ENCODE results near the gene LGALSL.

Gene LGALSL

GRCh38 chr2:64460330-64460729 is 6.4 kb downstream of the LGALSL start:
- peaks cover 47% of the 10 kb centered on the region for H3K36me3 ChIP-seq (ENCODE audit: control insufficient read depth, insufficient read depth, low read length)
- H3K9ac ChIP-seq (ENCODE audit: low read depth, low read length) = no peak overlapping the region
- no peaks in the 10 kb centered on the region for H3K9me3 ChIP-seq (ENCODE audit: control insufficient read depth, insufficient read depth, low read length)
- no peaks in the 10 kb centered on the region for H3K4me1 ChIP-seq (ENCODE audit: control insufficient read depth, insufficient read depth, low read length)
- no peak overlapping the region for H3K4me3 ChIP-seq (ENCODE audit: low read depth, low read length)
- H3K27me3 ChIP-seq (ENCODE audit: control insufficient read depth, insufficient read depth, low read length) = no peaks in the 10 kb centered on the region
- no peak overlapping the region for H3K27ac ChIP-seq (ENCODE audit: low read depth, low read length)

GRCh38 chr2:64461271-64462058 is 7.5 kb downstream of the LGALSL start:
- Histone ChIP-seq H3K9ac (ENCODE audit: low read depth, low read length) (no peak overlapping the region), H3K4me1 (ENCODE audit: control insufficient read depth, insufficient read depth, low read length) (no peaks in the 10 kb centered on the region), H3K27ac (ENCODE audit: low read depth, low read length) (no peak overlapping the region), H3K9me3 (ENCODE audit: control insufficient read depth, insufficient read depth, low read length) (no peaks in the 10 kb centered on the region), H3K36me3 (ENCODE audit: control insufficient read depth, insufficient read depth, low read length) (peaks cover 41% of the 10 kb centered on the region), H3K4me3 (ENCODE audit: low read depth, low read length) (no peak overlapping the region), H3K27me3 (ENCODE audit: control insufficient read depth, insufficient read depth, low read length) (no peaks in the 10 kb centered on the region)

- H3K27me3 ChIP-seq (ENCODE audit: control insufficient read depth, insufficient read depth, low read length) = no peaks in the 10 kb centered on the region
- H3K36me3 ChIP-seq (ENCODE audit: control insufficient read depth, insufficient read depth, low read length) = peaks cover 34% of the 10 kb centered on the region
- no peak overlapping the region for H3K9ac ChIP-seq (ENCODE audit: low read depth, low read length)
- H3K4me1 ChIP-seq (ENCODE audit: control insufficient read depth, insufficient read depth, low read length) = no peaks in the 10 kb centered on the region
- no peak overlapping the region for H3K4me3 ChIP-seq (ENCODE audit: low read depth, low read length)
- no peak overlapping the region for H3K27ac ChIP-seq (ENCODE audit: low read depth, low read length)
- H3K9me3 ChIP-seq (ENCODE audit: control insufficient read depth, insufficient read depth, low read length) = no peaks in the 10 kb centered on the region
Measured at GRCh38 chr2:64462171-64462570, 8.2 kb downstream of the LGALSL start.

GRCh38 chr2:64462940-64463700 is 9.2 kb downstream of the LGALSL start:
- Histone ChIP-seq H3K4me3 (ENCODE audit: low read depth, low read length) (no peak overlapping the region), H3K9ac (ENCODE audit: low read depth, low read length) (no peak overlapping the region), H3K27ac (ENCODE audit: low read depth, low read length) (no peak overlapping the region), H3K9me3 (ENCODE audit: control insufficient read depth, insufficient read depth, low read length) (no peaks in the 10 kb centered on the region), H3K4me1 (ENCODE audit: control insufficient read depth, insufficient read depth, low read length) (no peaks in the 10 kb centered on the region), H3K36me3 (ENCODE audit: control insufficient read depth, insufficient read depth, low read length) (peaks cover 25% of the 10 kb centered on the region), H3K27me3 (ENCODE audit: control insufficient read depth, insufficient read depth, low read length) (no peaks in the 10 kb centered on the region)

- peaks cover 18% of the 10 kb centered on the region for H3K36me3 ChIP-seq (ENCODE audit: control insufficient read depth, insufficient read depth, low read length)
- no peaks in the 10 kb centered on the region for H3K27me3 ChIP-seq (ENCODE audit: control insufficient read depth, insufficient read depth, low read length)
- H3K9ac ChIP-seq (ENCODE audit: low read depth, low read length) = no peak overlapping the region
- H3K27ac ChIP-seq (ENCODE audit: low read depth, low read length) = no peak overlapping the region
- H3K4me1 ChIP-seq (ENCODE audit: control insufficient read depth, insufficient read depth, low read length) = no peaks in the 10 kb centered on the region
- H3K4me3 ChIP-seq (ENCODE audit: low read depth, low read length) = no peak overlapping the region
- no peaks in the 10 kb centered on the region for H3K9me3 ChIP-seq (ENCODE audit: control insufficient read depth, insufficient read depth, low read length)
Measured at GRCh38 chr2:64463781-64464180, 9.8 kb downstream of the LGALSL start.

- Histone ChIP-seq H3K4me1 (ENCODE audit: control insufficient read depth, insufficient read depth, low read length) (peaks cover 12% of the 10 kb centered on the region; the same call in 1 of the 2 replicates), H3K27me3 (ENCODE audit: control insufficient read depth, insufficient read depth, low read length) (no peaks in the 10 kb centered on the region), H3K9ac (ENCODE audit: low read depth, low read length) (no peak overlapping the region), H3K9me3 (ENCODE audit: control insufficient read depth, insufficient read depth, low read length) (no peaks in the 10 kb centered on the region), H3K36me3 (ENCODE audit: control insufficient read depth, insufficient read depth, low read length) (no peaks in the 10 kb centered on the region), H3K4me3 (ENCODE audit: low read depth, low read length) (no peak overlapping the region), H3K27ac (ENCODE audit: low read depth, low read length) (no peak overlapping the region)
Measured at GRCh38 chr2:64466478-64467085, 12.6 kb downstream of the LGALSL start.

GRCh38 chr2:64467096-64467843 is 13.3 kb downstream of the LGALSL start:
- Histone ChIP-seq H3K27me3 (ENCODE audit: control insufficient read depth, insufficient read depth, low read length) (no peaks in the 10 kb centered on the region), H3K9me3 (ENCODE audit: control insufficient read depth, insufficient read depth, low read length) (no peaks in the 10 kb centered on the region), H3K27ac (ENCODE audit: low read depth, low read length) (no peak overlapping the region), H3K9ac (ENCODE audit: low read depth, low read length) (no peak overlapping the region), H3K4me1 (ENCODE audit: control insufficient read depth, insufficient read depth, low read length) (peaks cover 12% of the 10 kb centered on the region; the same call in 1 of the 2 replicates), H3K4me3 (ENCODE audit: low read depth, low read length) (no peak overlapping the region), H3K36me3 (ENCODE audit: control insufficient read depth, insufficient read depth, low read length) (no peaks in the 10 kb centered on the region)

- Histone ChIP-seq H3K27ac (ENCODE audit: low read depth, low read length) (no peak overlapping the region), H3K36me3 (ENCODE audit: control insufficient read depth, insufficient read depth, low read length) (no peaks in the 10 kb centered on the region), H3K9me3 (ENCODE audit: control insufficient read depth, insufficient read depth, low read length) (no peaks in the 10 kb centered on the region), H3K4me1 (ENCODE audit: control insufficient read depth, insufficient read depth, low read length) (peaks cover 17% of the 10 kb centered on the region), H3K4me3 (ENCODE audit: low read depth, low read length) (no peak overlapping the region), H3K9ac (ENCODE audit: low read depth, low read length) (no peak overlapping the region), H3K27me3 (ENCODE audit: control insufficient read depth, insufficient read depth, low read length) (no peaks in the 10 kb centered on the region; the same call in 1 of the 2 replicates)
Measured at GRCh38 chr2:64469261-64469660, 15.3 kb downstream of the LGALSL start.

GRCh38 chr2:64470071-64470470 is 16.1 kb downstream of the LGALSL start:
- peaks cover 20% of the 10 kb centered on the region for H3K4me1 ChIP-seq (ENCODE audit: control insufficient read depth, insufficient read depth, low read length)
- peak overlapping the region; percentile 54 for H3K27ac ChIP-seq (ENCODE audit: low read depth, low read length)
- H3K9ac ChIP-seq (ENCODE audit: low read depth, low read length) = no peak overlapping the region
- no peak overlapping the region for H3K4me3 ChIP-seq (ENCODE audit: low read depth, low read length)
- H3K9me3 ChIP-seq (ENCODE audit: control insufficient read depth, insufficient read depth, low read length) = no peaks in the 10 kb centered on the region
- H3K27me3 ChIP-seq (ENCODE audit: control insufficient read depth, insufficient read depth, low read length) = no peaks in the 10 kb centered on the region; the same call in 1 of the 2 replicates
- no peaks in the 10 kb centered on the region for H3K36me3 ChIP-seq (ENCODE audit: control insufficient read depth, insufficient read depth, low read length)

- Histone ChIP-seq H3K9ac (ENCODE audit: low read depth, low read length) (no peak overlapping the region), H3K4me3 (ENCODE audit: low read depth, low read length) (no peak overlapping the region), H3K9me3 (ENCODE audit: control insufficient read depth, insufficient read depth, low read length) (no peaks in the 10 kb centered on the region), H3K4me1 (ENCODE audit: control insufficient read depth, insufficient read depth, low read length) (peaks cover 20% of the 10 kb centered on the region), H3K36me3 (ENCODE audit: control insufficient read depth, insufficient read depth, low read length) (no peaks in the 10 kb centered on the region), H3K27me3 (ENCODE audit: control insufficient read depth, insufficient read depth, low read length) (no peaks in the 10 kb centered on the region; the same call in 1 of the 2 replicates), H3K27ac (ENCODE audit: low read depth, low read length) (peak overlapping the region; percentile 54)
Measured at GRCh38 chr2:64470766-64471295, 16.9 kb downstream of the LGALSL start.
